NCI-H748 (cell line): ENCODE measurements around the gene DCAF10.
"Not testable (repeated sequence)": the region's sequence is repeated elsewhere in the genome, so short reads cannot be mapped to it uniquely, and the experiment has no call there.

ENCODE experiments used
- DNase-seq: peaks from one replicate; lab custom pipeline; 2025; ENCODE audit not compliant: unreplicated experiment; lab: John Stamatoyannopoulos, UW

The DCAF10 gene

GRCh38 chr9:37906312-37907239, 106.0 kb downstream of the DCAF10 start:
- DNase-seq = no peak

GRCh38 chr9:37908283-37908682, 107.7 kb downstream of the DCAF10 start:
- DNase-seq = no peak

GRCh38 chr9:37908698-37909186, 108.1 kb downstream of the DCAF10 start:
- no peak for DNase-seq

- DNase-seq = no peak
Observed at GRCh38 chr9:37909326-37909725, 108.7 kb downstream of the DCAF10 start.

GRCh38 chr9:37909836-37910235, 109.2 kb downstream of the DCAF10 start:
- DNase-seq = not testable (repeated sequence)

GRCh38 chr9:37910271-37910670, 109.7 kb downstream of the DCAF10 start:
- no peak for DNase-seq

- no peak for DNase-seq
Observed at GRCh38 chr9:37911271-37911681, 110.7 kb downstream of the DCAF10 start.

GRCh38 chr9:37913480-37914153, 113.0 kb downstream of the DCAF10 start:
- peak; percentile 76 for DNase-seq

GRCh38 chr9:37914154-37914551, 113.6 kb downstream of the DCAF10 start:
- DNase-seq = no peak

GRCh38 chr9:37914701-37915358, 114.2 kb downstream of the DCAF10 start:
- DNase-seq = no peak

GRCh38 chr9:37915911-37916470, 115.4 kb downstream of the DCAF10 start:
- no peak for DNase-seq

GRCh38 chr9:37916471-37917312, 116.1 kb downstream of the DCAF10 start:
- no peak for DNase-seq
